Neural progenitor cell (in vitro differentiated cells): ENCODE data around the gene CD63. TPM values are rescaled to one million over a fixed set of nuclear protein-coding genes. Genes with fewer than 3 reads are reported as not detected.

Experiments
- DNase-seq: peaks from one replicate; pipeline ENCODE4 v3.0.0-alpha.2; 2016; ENCODE audit warnings: low spot score
- H2AFZ ChIP-seq: fragments of 200-600 bp; sonication (generic); replicated peaks from 2 replicates; pipeline ENCODE4 v1.6.1; 2016; ENCODE audit warnings: antibody characterized with exemption
- H3F3A ChIP-seq: fragments of 200-600 bp; sonication (generic); 2 replicates; pipeline ENCODE4 v1.6.1; 2016; ENCODE audit warnings: antibody characterized with exemption, low read depth
- H3K27ac ChIP-seq: fragments of 200-600 bp; sonication (generic); 2 replicates; pipeline ENCODE4 v1.5.1; 2016; ENCODE audit warnings: mild to moderate bottlenecking
- H3K27me3 ChIP-seq: fragments of 200-600 bp; sonication (generic); 2 replicates; pipeline ENCODE4 v1.6.1; 2016; ENCODE audit warnings: mild to moderate bottlenecking, moderate library complexity
- H3K36me3 ChIP-seq: fragments of 200-600 bp; sonication (generic); 2 replicates; pipeline ENCODE4 v1.5.1; 2016
- H3K4me1 ChIP-seq: fragments of 200-600 bp; sonication (generic); 2 replicates; pipeline ENCODE4 v1.6.1; 2016; ENCODE audit warnings: mixed run types
- H3K4me2 ChIP-seq: fragments of 200-600 bp; sonication (generic); 2 replicates; pipeline ENCODE4 v1.6.1; 2016
- H3K4me3 ChIP-seq: fragments of 200-600 bp; sonication (generic); 2 replicates; pipeline ENCODE4 v1.5.1; 2016
- H3K79me2 ChIP-seq: fragments of 200-600 bp; sonication (generic); 2 replicates; pipeline ENCODE4 v1.6.1; 2016; ENCODE audit warnings: low read depth
- H3K9ac ChIP-seq: fragments of 200-600 bp; sonication (generic); 2 replicates; pipeline ENCODE4 v1.6.1; 2016
- H3K9me3 ChIP-seq: fragments of 200-600 bp; sonication (generic); 2 replicates; pipeline ENCODE4 v1.5.1; 2016; ENCODE audit warnings: low read depth
- H4K20me1 ChIP-seq: fragments of 200-600 bp; sonication (generic); 2 replicates; pipeline ENCODE4 v1.6.1; 2016; ENCODE audit warnings: low read depth
- H3K27ac Mint-ChIP-seq: 3 replicates; pipeline ENCODE4 v1.8.0; 2021; ENCODE audit warnings: mixed read lengths
- H3K27me3 Mint-ChIP-seq: 2 replicates; pipeline ENCODE4 v1.8.0; 2022; ENCODE audit warnings: low read depth, mild to moderate bottlenecking, inconsistent platforms, moderate library complexity, mixed read lengths; ENCODE audit not compliant: insufficient read depth
- H3K36me3 Mint-ChIP-seq: 3 replicates; pipeline ENCODE4 v1.8.0; 2021; ENCODE audit warnings: mixed read lengths
- H3K4me1 Mint-ChIP-seq: 3 replicates; pipeline ENCODE4 v1.8.0; 2021; ENCODE audit warnings: mixed read lengths
- H3K4me3 Mint-ChIP-seq: 3 replicates; pipeline ENCODE4 v1.8.0; 2021; ENCODE audit warnings: mild to moderate bottlenecking, moderate library complexity, mixed read lengths
- H3K9me3 Mint-ChIP-seq: 3 replicates; pipeline ENCODE4 v1.8.0; 2020; ENCODE audit warnings: mixed read lengths
- EZH2 ChIP-seq: fragments of 200-600 bp; sonication (generic); IDR thresholded peaks from 2 replicates; pipeline ENCODE4 v1.6.1; 2017; ENCODE audit warnings: antibody characterized with exemption, mild to moderate bottlenecking, moderate library complexity
- EZH2phosphoT487 ChIP-seq: fragments of 200-600 bp; sonication (generic); IDR thresholded peaks from 2 replicates; pipeline ENCODE4 v1.6.1; 2017; ENCODE audit warnings: antibody characterized with exemption
- total RNA-seq: library from RNA; depleted of rRNA; stranded (reverse); fragments of >200 nt; gene quantifications from 2 replicates; pipeline ENCODE4 v1.2.3, GENCODE V29; 2015; ENCODE audit warnings: low replicate concordance
- TF ChIP-seq, protein P1 (sequence below): fragments of 200-600 bp; sonication (generic); IDR thresholded peaks from 2 replicates; pipeline ENCODE4 v1.5.1; 2017; ENCODE audit warnings: antibody characterized with exemption, mild to moderate bottlenecking

Gene CD63
- total RNA-seq, 1 donor from 2014 or later, result 305 TPM

DNA sequence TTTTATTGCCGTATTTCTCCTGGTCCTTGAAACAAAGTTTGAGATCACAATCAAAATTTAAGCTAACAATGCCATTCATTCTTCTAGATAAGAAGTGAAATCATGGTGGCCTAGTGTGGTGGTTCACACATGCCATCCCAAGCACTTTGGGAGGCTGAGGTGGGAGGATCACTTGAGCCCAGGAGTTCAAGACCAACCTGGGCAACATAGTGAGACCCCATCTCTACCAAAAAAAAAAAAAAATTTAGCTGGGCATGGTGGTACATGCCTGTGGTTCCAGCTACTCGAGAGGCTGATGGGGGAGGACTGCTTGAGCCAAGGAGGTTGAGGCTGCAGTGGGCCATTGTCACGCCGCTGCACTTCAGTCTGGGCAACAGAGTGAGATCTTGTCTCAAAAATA, 38.3 kb upstream of the CD63 start:
- Histone ChIP-seq H3K27ac (no peak overlapping the region), H3K9ac (no peak overlapping the region), H2AFZ (no peak overlapping the region), H3K79me2 (peaks cover 20% of the 10 kb centered on the region), H3K36me3 (peaks cover 4% of the 10 kb centered on the region), H3K9me3 (no peaks in the 10 kb centered on the region), H3K4me2 (no peak overlapping the region), H3F3A (peaks cover 3% of the 10 kb centered on the region), H3K4me3 (no peak overlapping the region), H3K27me3 (no peaks in the 10 kb centered on the region), H3K4me1 (no peaks in the 10 kb centered on the region), H4K20me1 (peaks cover 63% of the 10 kb centered on the region)
- TF ChIP-seq, protein P1, sequence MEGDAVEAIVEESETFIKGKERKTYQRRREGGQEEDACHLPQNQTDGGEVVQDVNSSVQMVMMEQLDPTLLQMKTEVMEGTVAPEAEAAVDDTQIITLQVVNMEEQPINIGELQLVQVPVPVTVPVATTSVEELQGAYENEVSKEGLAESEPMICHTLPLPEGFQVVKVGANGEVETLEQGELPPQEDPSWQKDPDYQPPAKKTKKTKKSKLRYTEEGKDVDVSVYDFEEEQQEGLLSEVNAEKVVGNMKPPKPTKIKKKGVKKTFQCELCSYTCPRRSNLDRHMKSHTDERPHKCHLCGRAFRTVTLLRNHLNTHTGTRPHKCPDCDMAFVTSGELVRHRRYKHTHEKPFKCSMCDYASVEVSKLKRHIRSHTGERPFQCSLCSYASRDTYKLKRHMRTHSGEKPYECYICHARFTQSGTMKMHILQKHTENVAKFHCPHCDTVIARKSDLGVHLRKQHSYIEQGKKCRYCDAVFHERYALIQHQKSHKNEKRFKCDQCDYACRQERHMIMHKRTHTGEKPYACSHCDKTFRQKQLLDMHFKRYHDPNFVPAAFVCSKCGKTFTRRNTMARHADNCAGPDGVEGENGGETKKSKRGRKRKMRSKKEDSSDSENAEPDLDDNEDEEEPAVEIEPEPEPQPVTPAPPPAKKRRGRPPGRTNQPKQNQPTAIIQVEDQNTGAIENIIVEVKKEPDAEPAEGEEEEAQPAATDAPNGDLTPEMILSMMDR, result no peak
- no peak for TF ChIP-seq EZH2
- Mint-ChIP-seq H3K9me3 (no peaks in the 10 kb centered on the region), H3K27ac (no peak overlapping the region), H3K27me3 (peaks cover 4% of the 10 kb centered on the region), H3K36me3 (peaks cover 30% of the 10 kb centered on the region), H3K4me3 (no peak overlapping the region), H3K4me1 (peaks cover 14% of the 10 kb centered on the region)
- DNase-seq, result no peak

DNA sequence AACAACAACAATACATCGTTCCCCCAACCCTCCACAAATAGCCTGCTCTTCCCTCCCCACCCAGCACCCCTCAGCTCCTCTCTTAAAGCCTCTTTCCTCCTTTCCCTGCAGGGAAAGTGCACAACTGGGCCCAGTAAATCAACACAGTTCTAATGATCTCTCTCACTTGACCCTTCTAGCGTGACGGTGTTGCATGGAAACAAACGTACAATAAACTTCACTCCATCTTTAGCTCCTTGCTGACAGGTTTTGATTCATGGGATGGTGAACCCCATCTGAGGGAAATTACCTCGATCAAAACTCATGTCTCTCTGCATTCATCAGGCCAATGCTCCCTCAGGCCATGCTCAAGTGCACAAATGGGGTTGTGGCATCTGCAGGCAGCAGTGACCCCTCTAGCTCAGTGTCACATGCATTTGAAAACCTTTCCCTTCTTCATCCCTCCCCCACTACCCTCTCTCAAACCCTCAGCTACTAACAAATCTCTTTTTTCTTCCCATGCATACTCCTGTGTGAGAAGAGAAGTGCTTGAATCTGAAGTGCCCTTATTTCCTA, 37.0 kb upstream of the CD63 start:
- H3K4me1 ChIP-seq, result no peaks in the 10 kb centered on the region
- peaks cover 27% of the 10 kb centered on the region for H3K36me3 Mint-ChIP-seq
- no peaks in the 10 kb centered on the region for H3K9me3 ChIP-seq
- no peaks in the 10 kb centered on the region for H3K27me3 ChIP-seq
- peaks cover 4% of the 10 kb centered on the region for H3K27me3 Mint-ChIP-seq
- H2AFZ ChIP-seq, result no peak overlapping the region
- peaks cover 55% of the 10 kb centered on the region for H4K20me1 ChIP-seq
- DNase-seq, result no peak
- peaks cover 14% of the 10 kb centered on the region for H3K4me1 Mint-ChIP-seq
- no peak overlapping the region for H3K4me3 ChIP-seq
- H3F3A ChIP-seq, result peaks cover 3% of the 10 kb centered on the region
- H3K4me2 ChIP-seq, result no peak overlapping the region
- no peaks in the 10 kb centered on the region for H3K36me3 ChIP-seq
- H3K79me2 ChIP-seq, result peaks cover 13% of the 10 kb centered on the region
- H3K9ac ChIP-seq, result no peak overlapping the region
- TF ChIP-seq, protein P1, result no peak
- TF ChIP-seq EZH2 (no peak), EZH2phosphoT487 (no peak)
- H3K9me3 Mint-ChIP-seq, result no peaks in the 10 kb centered on the region
- H3K4me3 Mint-ChIP-seq, result no peak overlapping the region
- H3K27ac Mint-ChIP-seq, result peak overlapping the region; percentile 5
- no peak overlapping the region for H3K27ac ChIP-seq

DNA sequence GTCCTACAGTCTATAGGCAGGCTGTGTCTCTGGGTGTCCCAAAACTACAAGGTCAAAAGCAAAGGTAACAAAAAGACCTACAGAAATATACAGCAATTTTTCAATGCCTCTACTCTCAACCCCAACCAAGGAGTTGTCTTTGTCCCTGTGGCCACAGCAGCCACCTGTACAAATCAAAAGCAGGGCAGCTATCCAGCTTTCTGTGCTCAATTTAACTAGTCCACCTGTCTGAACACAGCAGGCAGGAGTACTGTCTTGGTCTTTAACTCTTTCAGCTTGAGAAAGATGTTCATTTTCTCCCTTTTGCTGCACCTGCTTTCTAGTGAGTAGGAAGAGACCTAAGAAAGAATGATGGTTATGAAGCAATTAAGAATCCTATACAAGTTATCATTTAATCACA, 33.8 kb upstream of the CD63 start:
- Histone ChIP-seq H3K9ac (no peak overlapping the region), H3K27ac (no peak overlapping the region), H3K79me2 (peaks cover 6% of the 10 kb centered on the region), H3K36me3 (peaks cover 22% of the 10 kb centered on the region), H3K4me3 (no peak overlapping the region), H3K9me3 (no peaks in the 10 kb centered on the region), H3K4me2 (no peak overlapping the region), H2AFZ (no peak overlapping the region), H4K20me1 (peaks cover 69% of the 10 kb centered on the region), H3K4me1 (peaks cover 7% of the 10 kb centered on the region), H3F3A (peaks cover 32% of the 10 kb centered on the region), H3K27me3 (no peaks in the 10 kb centered on the region)
- no peak for DNase-seq
- H3K9me3 Mint-ChIP-seq, result peaks cover 2% of the 10 kb centered on the region
- H3K27me3 Mint-ChIP-seq, result peaks cover 4% of the 10 kb centered on the region
- TF ChIP-seq EZH2, result no peak
- no peak for TF ChIP-seq EZH2phosphoT487
- TF ChIP-seq, protein P1, result no peak
- H3K4me1 Mint-ChIP-seq, result peaks cover 16% of the 10 kb centered on the region
- no peak overlapping the region for H3K4me3 Mint-ChIP-seq
- peaks cover 45% of the 10 kb centered on the region for H3K36me3 Mint-ChIP-seq
- H3K27ac Mint-ChIP-seq, result no peak overlapping the region
